Naive thymus-derived CD4-positive, alpha-beta T cell (primary cell): ENCODE data around the gene PDGFRB. TPM values are rescaled to one million over a fixed set of nuclear protein-coding genes. Genes with fewer than 3 reads are reported as not detected.

ENCODE experiments used
- ATAC-seq: fragments of 150-1000 bp; cut with Tn5 transposase; 2 replicates; pipeline ENCODE4 v1.10.0; 2021; ENCODE audit warnings: mild to moderate bottlenecking, moderate library complexity
- CTCF ChIA-PET: fragments of 350-600 bp; sonication (Branson Sonifier 250); formaldehyde crosslinking; loops from one replicate; lab custom pipeline; 2021; ENCODE audit warnings: antibody characterized with exemption; lab: Charles Lee
- POLR2A ChIA-PET: fragments of 350-600 bp; sonication (Branson Sonifier 250); formaldehyde crosslinking; loops from one replicate; lab custom pipeline; 2021; ENCODE audit warnings: antibody characterized with exemption, inconsistent platforms; lab: Charles Lee
- DNase-seq, 9 donors: peaks; one replicate each; pipeline versions ENCODE4 v3.0.0 to v3.0.0-alpha.2; 2020 to 2022; ENCODE audit warnings: mixed read lengths in 1 of 9
- H3K27ac ChIP-seq: one replicate; pipeline ENCODE4 v1.7.0; 2013; ENCODE audit warnings: mild to moderate bottlenecking, low read depth, low read length, moderate library complexity
- H3K27me3 ChIP-seq, 2 donors: one replicate each; pipeline ENCODE4 v1.7.0; 2013; ENCODE audit warnings: low read length in 2 of 2, mild to moderate bottlenecking in 2 of 2, moderate library complexity in 2 of 2; ENCODE audit not compliant: control insufficient read depth in 2 of 2, insufficient read depth in 2 of 2
- H3K36me3 ChIP-seq, 3 experiments: 1 replicate in 2 of 3; 2 replicates in 1 of 3; pipeline ENCODE4 v1.7.0; 2013; ENCODE audit warnings: low read length in 3 of 3, mild to moderate bottlenecking in 3 of 3, moderate library complexity in 1 of 3; ENCODE audit not compliant: insufficient read depth in 3 of 3, control insufficient read depth in 2 of 3
- H3K4me1 ChIP-seq, 2 donors: one replicate each; pipeline ENCODE4 v1.7.0; 2013; ENCODE audit warnings: low read length in 2 of 2, mild to moderate bottlenecking in 2 of 2, moderate library complexity in 1 of 2; ENCODE audit not compliant: control insufficient read depth in 2 of 2, insufficient read depth in 2 of 2
- H3K4me3 ChIP-seq: 2 replicates; pipeline ENCODE4 v1.7.0; 2013; ENCODE audit warnings: mild to moderate bottlenecking, low read length
- H3K9me3 ChIP-seq, 3 experiments: 1 replicate in 2 of 3; 2 replicates in 1 of 3; pipeline ENCODE4 v1.7.0; 2013; ENCODE audit warnings: low read length in 3 of 3; ENCODE audit not compliant: control insufficient read depth in 2 of 3
- H3K27ac Mint-ChIP-seq, 9 donors: one replicate each; pipeline ENCODE4 v1.8.0; 2020 to 2022; ENCODE audit warnings: mixed read lengths in 9 of 9, mild to moderate bottlenecking in 8 of 9, moderate library complexity in 5 of 9, inconsistent platforms in 2 of 9
- H3K27me3 Mint-ChIP-seq, 5 donors: one replicate each; pipeline ENCODE4 v1.8.0; 2021 to 2022; ENCODE audit warnings: mixed read lengths in 5 of 5, mild to moderate bottlenecking in 1 of 5
- H3K36me3 Mint-ChIP-seq, 5 donors: one replicate each; pipeline ENCODE4 v1.8.0; 2020 to 2022; ENCODE audit warnings: mixed read lengths in 5 of 5, mild to moderate bottlenecking in 3 of 5, inconsistent platforms in 1 of 5
- H3K4me1 Mint-ChIP-seq, 7 donors: one replicate each; pipeline ENCODE4 v1.8.0; 2020 to 2022; ENCODE audit warnings: mixed read lengths in 7 of 7, mild to moderate bottlenecking in 3 of 7, inconsistent platforms in 1 of 7
- H3K4me3 Mint-ChIP-seq, 10 donors: one replicate each; pipeline ENCODE4 v1.8.0; 2020 to 2022; ENCODE audit warnings: mild to moderate bottlenecking in 10 of 10, mixed read lengths in 10 of 10, moderate library complexity in 6 of 10, inconsistent platforms in 2 of 10
- H3K9me3 Mint-ChIP-seq, 11 donors: one replicate each; pipeline ENCODE4 v1.8.0; 2020 to 2022; ENCODE audit warnings: mixed read lengths in 11 of 11, mild to moderate bottlenecking in 4 of 11, inconsistent platforms in 1 of 11, moderate library complexity in 1 of 11
- intact Hi-C, 2 donors: fragments of 100-400 bp; cut with micrococcal nuclease; formaldehyde crosslinking; loops; one replicate each; pipeline ENCODE4 v1.15.1; 2023
- polyA plus RNA-seq, 2 donors: library from polyadenylated mRNA; unstranded; fragments of 300-500 nt; fragmentation: Illumina TruSeq; gene quantifications; one replicate each; pipeline ENCODE4 v1.2.3, GENCODE V29; 2021
- total RNA-seq, 6 experiments: library from RNA in 5 of 6; stranded (reverse) in 5 of 6; gene quantifications; 1 replicate in 5 of 6; 2 replicates in 1 of 6; pipeline ENCODE4 v1.2.3 and lab custom pipeline; 2021 to 2026

Gene PDGFRB
- total and polyA plus RNA-seq, 7 experiments from 2014 or later, result 0.37 to 8.5 (median 2.9) TPM; not detected in 3

DNA sequence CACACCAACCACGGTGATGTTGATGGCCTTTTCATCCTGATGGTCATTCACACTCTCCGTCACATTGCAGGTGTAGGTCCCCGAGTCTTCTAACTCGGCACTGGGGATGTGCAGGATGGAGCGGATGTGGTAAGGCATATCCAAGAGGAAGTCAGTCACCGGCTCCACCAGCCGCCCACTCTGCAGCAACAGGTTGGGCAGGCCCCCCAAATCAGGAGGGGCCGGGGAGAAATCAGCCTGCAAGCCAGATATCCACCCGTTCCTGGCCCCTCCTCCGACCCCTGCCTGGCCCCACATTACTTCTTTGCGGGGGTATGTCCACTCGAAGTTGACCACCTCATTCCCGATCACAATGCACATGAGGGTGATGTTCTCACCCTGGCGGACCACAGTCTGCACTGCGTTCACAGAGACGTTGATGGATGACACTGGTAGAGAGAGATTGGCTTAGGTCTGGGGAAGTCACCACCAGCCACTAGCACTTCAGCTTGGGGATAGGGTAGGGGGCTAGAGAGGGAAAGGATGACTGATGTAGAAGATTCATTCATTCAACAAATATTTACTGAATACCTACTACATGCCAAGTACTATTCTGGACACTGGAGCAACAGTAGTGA lies 22.0 kb downstream of the PDGFRB start:
- Histone ChIP-seq H3K4me3 (no peak overlapping the region), H3K9me3 (no peaks in the 10 kb centered on the region), H3K4me1 (no peaks in the 10 kb centered on the region), H3K36me3 (peaks cover 0 to 3% (median 0%) of the 10 kb centered on the region in 3 experiments), H3K27me3 (no peaks in the 10 kb centered on the region), H3K27ac (no peak overlapping the region)
- H3K4me3 Mint-ChIP-seq, result no peak overlapping the region
- H3K9me3 Mint-ChIP-seq, result no peaks in the 10 kb centered on the region
- peaks cover 0 to 9% (median 0%) of the 10 kb centered on the region in 7 donors for H3K4me1 Mint-ChIP-seq
- H3K27me3 Mint-ChIP-seq, result no peaks in the 10 kb centered on the region
- ChIA-PET POLR2A (no interaction called here), CTCF (no interaction called here)
- ATAC-seq (no peak), DNase-seq (no peak)
- H3K27ac Mint-ChIP-seq, result no peak overlapping the region
- H3K36me3 Mint-ChIP-seq, result peaks cover 0 to 1% (median 0%) of the 10 kb centered on the region in 5 donors
- intact Hi-C loops, result no loop called here

- Mint-ChIP-seq H3K9me3 (no peaks in the 10 kb centered on the region), H3K4me1 (peaks cover 0 to 9% (median 0%) of the 10 kb centered on the region in 7 donors), H3K36me3 (peaks cover 0 to 1% (median 0%) of the 10 kb centered on the region in 5 donors), H3K4me3 (no peak overlapping the region), H3K27me3 (peaks cover 0 to 3% (median 0%) of the 10 kb centered on the region in 5 donors), H3K27ac (no peak overlapping the region)
- DNase-seq, result no peak
- no peaks in the 10 kb centered on the region for H3K4me1 ChIP-seq
- ChIA-PET CTCF (no interaction called here), POLR2A (no interaction called here)
- peaks cover 0 to 3% (median 0%) of the 10 kb centered on the region in 3 experiments for H3K36me3 ChIP-seq
- ATAC-seq, result no peak
- intact Hi-C loops, result no loop called here
- H3K9me3 ChIP-seq, result no peaks in the 10 kb centered on the region
- H3K4me3 ChIP-seq, result no peak overlapping the region
- no peak overlapping the region for H3K27ac ChIP-seq
- H3K27me3 ChIP-seq, result no peaks in the 10 kb centered on the region
Observed at GRCh38 chr5:150132740-150133139, 22.9 kb downstream of the PDGFRB start.

- peaks cover 0 to 1% (median 0%) of the 10 kb centered on the region in 5 donors for H3K36me3 Mint-ChIP-seq
- CTCF ChIA-PET, result no interaction called here
- H3K27ac Mint-ChIP-seq, result peak overlapping the region in 1 of 9 donors; percentile 59
- no peak overlapping the region for H3K27ac ChIP-seq
- H3K4me1 ChIP-seq, result no peaks in the 10 kb centered on the region
- H3K27me3 ChIP-seq, result no peaks in the 10 kb centered on the region
- peaks cover 0 to 3% (median 0%) of the 10 kb centered on the region in 5 donors for H3K27me3 Mint-ChIP-seq
- POLR2A ChIA-PET, result no interaction called here
- no peaks in the 10 kb centered on the region for H3K9me3 ChIP-seq
- ATAC-seq (peak; percentile 37), DNase-seq (no peak)
- H3K4me3 Mint-ChIP-seq, result no peak overlapping the region
- no peak overlapping the region for H3K4me3 ChIP-seq
- intact Hi-C loops, result no loop called here
- no peaks in the 10 kb centered on the region for H3K9me3 Mint-ChIP-seq
- H3K4me1 Mint-ChIP-seq, result peaks cover 0 to 9% (median 0%) of the 10 kb centered on the region in 7 donors
- peaks cover 0 to 3% (median 0%) of the 10 kb centered on the region in 3 experiments for H3K36me3 ChIP-seq
Observed at GRCh38 chr5:150131978-150132694, 23.5 kb downstream of the PDGFRB start.

DNA sequence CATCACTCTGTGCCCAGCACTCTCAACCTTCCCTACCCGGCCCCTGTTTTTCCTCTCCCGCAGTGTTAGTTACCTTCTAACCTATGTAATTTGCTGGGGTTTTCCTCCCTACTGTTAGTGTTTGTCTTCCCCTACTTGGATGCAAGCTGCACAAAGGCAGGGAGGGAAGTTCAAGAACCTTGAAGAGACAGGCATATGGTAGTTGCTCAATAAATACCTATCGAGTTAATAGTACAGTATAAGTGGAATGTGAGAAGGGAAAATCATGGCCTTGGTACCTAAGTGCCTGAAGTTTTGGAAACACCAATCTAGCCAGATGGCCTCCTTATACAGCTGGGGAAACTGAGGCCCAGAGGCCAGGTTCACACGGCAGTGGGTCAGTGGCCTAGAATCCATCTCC lies 24.2 kb downstream of the PDGFRB start:
- Mint-ChIP-seq H3K27ac (no peak overlapping the region), H3K36me3 (peaks cover 0 to 1% (median 0%) of the 10 kb centered on the region in 5 donors), H3K4me3 (no peak overlapping the region), H3K27me3 (peaks cover 0 to 3% (median 0%) of the 10 kb centered on the region in 5 donors), H3K9me3 (no peaks in the 10 kb centered on the region), H3K4me1 (peaks cover 0 to 9% (median 0%) of the 10 kb centered on the region in 7 donors)
- H3K27ac ChIP-seq, result no peak overlapping the region
- ATAC-seq (no peak), DNase-seq (no peak)
- H3K9me3 ChIP-seq, result no peaks in the 10 kb centered on the region
- H3K4me1 ChIP-seq, result no peaks in the 10 kb centered on the region
- peaks cover 0 to 3% (median 0%) of the 10 kb centered on the region in 3 experiments for H3K36me3 ChIP-seq
- no peak overlapping the region for H3K4me3 ChIP-seq
- H3K27me3 ChIP-seq, result no peaks in the 10 kb centered on the region
- ChIA-PET POLR2A (no interaction called here), CTCF (no interaction called here)
- intact Hi-C loops, result no loop called here

DNA sequence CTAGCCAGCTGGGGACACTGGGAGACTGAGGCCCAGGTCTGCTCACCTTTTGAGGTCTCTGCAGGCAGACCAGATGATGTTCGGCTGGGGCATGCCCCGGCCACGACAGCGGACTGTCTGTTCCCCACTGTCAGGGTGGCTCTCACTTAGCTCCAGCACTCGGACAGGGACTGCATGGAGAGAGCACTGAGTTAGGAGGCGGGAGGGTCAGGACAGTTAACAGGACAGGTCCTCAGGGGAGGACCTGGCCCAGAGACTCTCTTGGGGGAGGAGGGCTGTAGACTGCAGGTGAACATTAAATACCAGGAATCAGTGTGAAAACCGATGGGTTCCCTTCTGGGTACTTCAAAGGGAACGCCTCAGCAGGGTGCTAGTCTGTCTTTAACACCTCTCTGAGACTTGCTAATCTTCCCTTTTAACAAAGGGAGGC lies 25.1 kb downstream of the PDGFRB start:
- Mint-ChIP-seq H3K36me3 (peaks cover 0 to 1% (median 0%) of the 10 kb centered on the region in 5 donors), H3K27ac (no peak overlapping the region), H3K27me3 (peaks cover 0 to 3% (median 0%) of the 10 kb centered on the region in 5 donors), H3K9me3 (no peaks in the 10 kb centered on the region), H3K4me1 (peaks cover 0 to 10% (median 0%) of the 10 kb centered on the region in 7 donors), H3K4me3 (no peak overlapping the region)
- ChIA-PET POLR2A (no interaction called here), CTCF (interaction anchor here (1.4 kb wide), 1 partner anchor 88 kb away, joined by 3 read pairs; no protein-coding TSS in a partner anchor)
- no peaks in the 10 kb centered on the region for H3K27me3 ChIP-seq
- ATAC-seq (no peak), DNase-seq (no peak)
- no peaks in the 10 kb centered on the region for H3K9me3 ChIP-seq
- peaks cover 0 to 3% (median 0%) of the 10 kb centered on the region in 3 experiments for H3K36me3 ChIP-seq
- no peaks in the 10 kb centered on the region for H3K4me1 ChIP-seq
- H3K27ac ChIP-seq, result no peak overlapping the region
- H3K4me3 ChIP-seq, result no peak overlapping the region
- intact Hi-C loops, result loop anchor here (1.0 kb wide), 3 partner anchors 88 to 306 kb away; no protein-coding TSS in a partner anchor

DNA sequence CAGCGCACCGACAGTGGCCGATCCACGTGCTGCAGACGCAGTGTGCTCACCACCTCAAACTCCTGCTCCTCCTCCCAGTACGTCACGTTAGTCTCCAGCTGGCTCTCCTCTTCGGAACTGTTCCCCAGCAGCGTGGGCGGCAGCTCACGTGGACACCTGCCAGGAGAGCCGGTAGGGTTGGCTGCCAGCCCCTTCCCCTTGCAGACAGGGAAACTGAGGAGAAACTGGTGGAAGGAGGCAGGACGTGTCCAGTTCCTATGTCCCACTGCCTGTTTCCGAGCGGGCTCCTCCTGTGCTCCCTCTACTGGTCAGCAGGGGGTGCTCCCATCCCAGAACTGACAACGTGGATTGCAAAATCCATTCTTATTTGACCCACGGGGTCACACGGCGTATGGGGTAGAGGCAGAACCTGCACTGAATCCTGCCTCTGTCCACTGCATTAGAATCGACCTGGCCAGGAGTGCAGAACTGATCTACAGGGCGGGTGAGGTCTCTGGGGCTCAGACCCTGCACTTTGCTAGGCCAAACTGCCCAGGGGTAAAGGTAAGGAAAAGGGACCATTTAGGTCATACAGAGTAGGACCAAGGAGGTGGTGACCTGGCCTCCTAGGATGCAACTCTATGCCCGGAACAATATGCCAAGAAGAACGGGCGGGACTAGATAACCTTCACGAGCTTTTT lies 25.7 kb downstream of the PDGFRB start:
- Histone ChIP-seq H3K4me1 (no peaks in the 10 kb centered on the region), H3K27ac (no peak overlapping the region), H3K36me3 (peaks cover 0 to 3% (median 0%) of the 10 kb centered on the region in 3 experiments), H3K9me3 (no peaks in the 10 kb centered on the region), H3K27me3 (no peaks in the 10 kb centered on the region), H3K4me3 (no peak overlapping the region)
- peaks cover 0 to 3% (median 0%) of the 10 kb centered on the region in 5 donors for H3K27me3 Mint-ChIP-seq
- H3K4me3 Mint-ChIP-seq, result no peak overlapping the region
- peaks cover 0 to 10% (median 0%) of the 10 kb centered on the region in 7 donors for H3K4me1 Mint-ChIP-seq
- H3K36me3 Mint-ChIP-seq, result peaks cover 0 to 1% (median 0%) of the 10 kb centered on the region in 5 donors
- intact Hi-C loops, result loop anchor here (1.0 kb wide), 3 partner anchors 88 to 306 kb away; no protein-coding TSS in a partner anchor
- peak overlapping the region in 1 of 9 donors; percentile 55 for H3K27ac Mint-ChIP-seq
- no peaks in the 10 kb centered on the region for H3K9me3 Mint-ChIP-seq
- ChIA-PET CTCF (interaction anchor here (1.4 kb wide), 1 partner anchor 88 kb away, joined by 3 read pairs; no protein-coding TSS in a partner anchor), POLR2A (no interaction called here)
- ATAC-seq, result peak; percentile 75
- DNase-seq, result peak in 7 of 9 donors; percentile 6 to 55 (median 19)
